Left renal pelvis (tissue), 4 donors: Measurements from ENCODE around the gene NUDT21. TPM values are rescaled to one million over a fixed set of nuclear protein-coding genes. Genes with fewer than 3 reads are reported as not detected.
"Not testable (repeated sequence)": the region's sequence is repeated elsewhere in the genome, so short reads cannot be mapped to it uniquely, and the experiment has no call there.

Source experiments
- DNase-seq, 4 donors: peaks; one replicate each; pipeline ENCODE4 v3.0.0-alpha.2; 2013; ENCODE audit warnings: low read depth in 4 of 4, low spot score in 3 of 4
- polyA plus RNA-seq, 4 donors: library from polyadenylated mRNA; unstranded; fragments of 120-200 nt; gene quantifications; one replicate each; pipeline ENCODE4 v1.2.1, GENCODE V29; 2013; ENCODE audit not compliant: insufficient read length in 4 of 4

The NUDT21 gene
- polyA plus RNA-seq, 4 donors = 119 to 154 (median 128) TPM

GRCh38 chr16:56382901-56383355 is 68.2 kb downstream of the NUDT21 start:
- DNase-seq = no peak

GRCh38 chr16:56382459-56382858 is 68.7 kb downstream of the NUDT21 start:
- no peak for DNase-seq

- not testable (repeated sequence) for DNase-seq
Observed at GRCh38 chr16:56380778-56381485, 70.2 kb downstream of the NUDT21 start.

Other genes with a start within 250 kb of the NUDT21 start
- gene AMFR, start 25.8 kb downstream of the NUDT21 start, polyA plus RNA-seq = 100 to 1,000 TPM in 3 of 4 donors, 10 to 100 TPM in 1; 96.4 to 143 (median 124) TPM
- gene OGFOD1, start 222 bp upstream of the NUDT21 start, polyA plus RNA-seq = 10 to 100 TPM; 37.2 to 41.3 (median 38.9) TPM
- gene BBS2, start 68.7 kb upstream of the NUDT21 start, polyA plus RNA-seq = 100 to 1,000 TPM in 2 of 4 donors, 10 to 100 TPM in 2; 73.8 to 109 (median 93.8) TPM
- not detected for gene MT4, start 113.7 kb upstream of the NUDT21 start, polyA plus RNA-seq
- 1 to 10 TPM in 2 of 4 donors, under 1 TPM in 1, not detected in 1; 0.73 to 1.4 (median 1.0) TPM for gene MT3, start 138.2 kb upstream of the NUDT21 start, polyA plus RNA-seq
- gene MT2A, start 157.3 kb upstream of the NUDT21 start, polyA plus RNA-seq = 10 to 100 TPM; 19.5 to 27.5 (median 23.6) TPM
- gene MT1E, start 174.4 kb upstream of the NUDT21 start, polyA plus RNA-seq = 10 to 100 TPM; 20.0 to 50.1 (median 24.8) TPM
- gene MT1M, start 181.3 kb upstream of the NUDT21 start, polyA plus RNA-seq = 1 to 10 TPM in 1 of 4 donors, under 1 TPM in 2, not detected in 1; 0.27 to 1.1 (median 0.32) TPM
- not detected for gene MT1A, start 187.3 kb upstream of the NUDT21 start, polyA plus RNA-seq
- under 1 TPM in 1 of 4 donors, not detected in 3; 0.59 TPM for gene MT1B, start 200.6 kb upstream of the NUDT21 start, polyA plus RNA-seq
- gene MT1F, start 206.6 kb upstream of the NUDT21 start, polyA plus RNA-seq = 10 to 100 TPM in 3 of 4 donors, 1 to 10 TPM in 1; 4.9 to 73.8 (median 49.8) TPM
- gene MT1G, start 216.7 kb upstream of the NUDT21 start, polyA plus RNA-seq = 100 to 1,000 TPM in 1 of 4 donors, 10 to 100 TPM in 3; 16.9 to 173 (median 36.0) TPM
- gene MT1H, start 218.5 kb upstream of the NUDT21 start, polyA plus RNA-seq = 10 to 100 TPM in 2 of 4 donors, 1 to 10 TPM in 2; 4.4 to 57.8 (median 10.6) TPM
- 10 to 100 TPM; 16.7 to 48.4 (median 22.0) TPM for gene MT1X, start 231.1 kb upstream of the NUDT21 start, polyA plus RNA-seq